Prostate gland (tissue), 2 donors: ENCODE measurements around the gene KCNJ4.

Experiments
- CTCF ChIP-seq, 4 experiments: fragments of 200-600 bp in 2 of 4; fragments of 450-650 bp in 2 of 4; sonication (generic) in 2 of 4; IDR thresholded peaks; 1 replicate in 3 of 4; 2 replicates in 1 of 4; pipeline ENCODE4 v1.5.1; 2016 to 2019; ENCODE audit warnings: antibody characterized with exemption in 4 of 4, mild to moderate bottlenecking in 2 of 4, moderate library complexity in 2 of 4
- POLR2A ChIP-seq: fragments of 450-650 bp; IDR thresholded peaks from one replicate; pipeline ENCODE4 v1.6.1; 2016; ENCODE audit warnings: antibody characterized with exemption, mild to moderate bottlenecking

- TF ChIP-seq POLR2A (no peak), CTCF (IDR thresholded peaks at IDR 0.05) (no peak)
Observed at GRCh38 chr22:38449776-38450175, 5.2 kb downstream of the KCNJ4 start.
